GM23338 (cell line): ENCODE measurements around the gene FN1. TPM values are rescaled to one million over a fixed set of nuclear protein-coding genes. Genes with fewer than 3 reads are reported as not detected.

Source experiments
- ATAC-seq: fragments of 200-7000 bp; cut with Tn5 transposase; 3 replicates; pipeline ENCODE4 v1.9.1; 2020
- DNase-seq: peaks from one replicate; pipeline ENCODE4 v3.0.0-alpha.2; 2015; ENCODE audit warnings: low spot score
- H2AFZ ChIP-seq: fragments of 200-600 bp; sonication (generic); 2 replicates; pipeline ENCODE4 v1.8.0; 2016; ENCODE audit warnings: antibody characterized with exemption, mild to moderate bottlenecking, moderate library complexity
- H3F3A ChIP-seq: fragments of 200-600 bp; sonication (generic); replicated peaks from 2 replicates; pipeline ENCODE4 v1.8.0; 2017; ENCODE audit warnings: antibody characterized with exemption, mixed run types, low read depth
- H3K27ac ChIP-seq: fragments of 200-600 bp; sonication (generic); 2 replicates; pipeline ENCODE4 v1.6.1; 2016; ENCODE audit warnings: low read depth
- H3K27me3 ChIP-seq: fragments of 200-600 bp; sonication (generic); 2 replicates; pipeline ENCODE4 v1.8.0; 2016; ENCODE audit warnings: mild to moderate bottlenecking, mixed run types, moderate library complexity; ENCODE audit not compliant: insufficient read depth
- H3K36me3 ChIP-seq: fragments of 200-600 bp; sonication (generic); 2 replicates; pipeline ENCODE4 v1.8.0; 2016; ENCODE audit warnings: mild to moderate bottlenecking; ENCODE audit not compliant: insufficient read depth
- H3K4me1 ChIP-seq: fragments of 200-600 bp; sonication (generic); 2 replicates; pipeline ENCODE4 v1.8.0; 2016; ENCODE audit warnings: mild to moderate bottlenecking, moderate library complexity; ENCODE audit not compliant: insufficient read depth
- H3K4me2 ChIP-seq: fragments of 200-600 bp; sonication (generic); 2 replicates; pipeline ENCODE4 v1.7.1; 2017; ENCODE audit warnings: mixed run types
- H3K4me3 ChIP-seq: fragments of 200-600 bp; sonication (generic); 2 replicates; pipeline ENCODE4 v1.6.1; 2016; ENCODE audit warnings: mixed run types
- H3K79me2 ChIP-seq: fragments of 200-600 bp; sonication (generic); replicated peaks from 2 replicates; pipeline ENCODE4 v1.8.0; 2017; ENCODE audit warnings: mild to moderate bottlenecking; ENCODE audit not compliant: insufficient read depth
- H3K9me2 ChIP-seq: fragments of 200-600 bp; sonication (generic); 2 replicates; pipeline ENCODE4 v1.8.0; 2017; ENCODE audit not compliant: insufficient read depth
- H4K20me1 ChIP-seq: fragments of 200-600 bp; sonication (generic); replicated peaks from 2 replicates; pipeline ENCODE4 v1.8.0; 2017; ENCODE audit warnings: mild to moderate bottlenecking; ENCODE audit not compliant: insufficient read depth
- H3K27ac Mint-ChIP-seq: 2 replicates; pipeline ENCODE4 v1.8.0; 2020; ENCODE audit warnings: inconsistent platforms, mild to moderate bottlenecking, moderate library complexity, mixed read lengths
- H3K27me3 Mint-ChIP-seq: 3 replicates; pipeline ENCODE4 v1.8.0; 2022; ENCODE audit warnings: low read depth, mild to moderate bottlenecking, moderate library complexity, mixed read lengths, inconsistent platforms; ENCODE audit not compliant: insufficient read depth, poor library complexity
- H3K36me3 Mint-ChIP-seq: 3 replicates; pipeline ENCODE4 v1.8.0; 2021; ENCODE audit warnings: low read depth, mild to moderate bottlenecking, inconsistent platforms, moderate library complexity, mixed read lengths
- H3K4me1 Mint-ChIP-seq: 3 replicates; pipeline ENCODE4 v1.8.0; 2020; ENCODE audit warnings: mild to moderate bottlenecking, inconsistent platforms, mixed read lengths
- H3K4me3 Mint-ChIP-seq: 3 replicates; pipeline ENCODE4 v1.8.0; 2021; ENCODE audit warnings: moderate library complexity, mild to moderate bottlenecking, inconsistent platforms, mixed read lengths
- H3K9me3 Mint-ChIP-seq: 3 replicates; pipeline ENCODE4 v1.8.0; 2020; ENCODE audit warnings: moderate library complexity, mild to moderate bottlenecking, inconsistent platforms, mixed read lengths
- CTCF ChIP-seq, 2 experiments: fragments of 200-600 bp in 1 of 2; sonication (generic) in 1 of 2; conservative IDR thresholded peaks; 2 replicates each; pipeline versions ENCODE4 v1.5.1 to v1.6.1; 2016 to 2017; ENCODE audit warnings: antibody characterized with exemption in 2 of 2, low read depth in 2 of 2, mild to moderate bottlenecking in 2 of 2, moderate library complexity in 1 of 2
- NANOG ChIP-seq: IDR thresholded peaks from 2 replicates; pipeline ENCODE4 v1.6.1; 2016; ENCODE audit warnings: antibody characterized with exemption, borderline replicate concordance
- REST ChIP-seq: IDR thresholded peaks from one replicate; pipeline ENCODE4 v1.6.1; 2018; ENCODE audit warnings: antibody characterized with exemption; ENCODE audit not compliant: unreplicated experiment
- polyA plus RNA-seq: library from polyadenylated mRNA; unstranded; fragments of >200 nt; fragmentation: Nextera tagmentation; extraction: Ambion mirVana; gene quantifications from 2 replicates; pipeline ENCODE4 v1.2.1, GENCODE V29; 2016
- total RNA-seq: library from RNA; depleted of rRNA; stranded (reverse); fragments of >200 nt; shearing (Covaris generic); gene quantifications from 2 replicates; pipeline ENCODE4 v1.2.3, GENCODE V29; 2014

FN1 gene
- total and polyA plus RNA-seq, 2 experiments from 2014 or later = 79.6 to 255 TPM

GRCh38 chr2:215365184-215365658 is 70.6 kb downstream of the FN1 start:
- H3K27ac Mint-ChIP-seq = no peak overlapping the region

More at GRCh38 chr2:215365184-215365658, 70.6 kb downstream of the FN1 start:
- Mint-ChIP-seq H3K4me1 (peaks cover 6% of the 10 kb centered on the region; the same call in 2 of the 3 replicates), H3K9me3 (no peaks in the 10 kb centered on the region), H3K36me3 (peaks cover 43% of the 10 kb centered on the region), H3K27me3 (no peaks in the 10 kb centered on the region), H3K4me3 (no peak overlapping the region)
- TF ChIP-seq REST (no peak), NANOG (no peak), CTCF (conservative IDR thresholded peaks at IDR 0.05; ENCODE audit: low read depth in 2 of 2) (no peak)
- H3F3A ChIP-seq = no peaks in the 10 kb centered on the region
- H2AFZ ChIP-seq = no peak overlapping the region
- ATAC-seq (no peak), DNase-seq (no peak)
- H3K4me1 ChIP-seq = no peaks in the 10 kb centered on the region
- no peak overlapping the region for H3K27ac ChIP-seq
- no peaks in the 10 kb centered on the region for H3K79me2 ChIP-seq
- H3K36me3 ChIP-seq = peaks cover 49% of the 10 kb centered on the region; the same call in 1 of the 2 replicates
- H3K27me3 ChIP-seq = no peaks in the 10 kb centered on the region
- H3K4me2 ChIP-seq = no peak overlapping the region
- H3K4me3 ChIP-seq = no peak overlapping the region
- H4K20me1 ChIP-seq = no peaks in the 10 kb centered on the region; the same call in 1 of the 2 replicates
- H3K9me2 ChIP-seq = no peaks in the 10 kb centered on the region
